Vagina (tissue), 2 donors: ENCODE data around the gene MPI.

Experiments
- POLR2A ChIP-seq, 2 donors: fragments of 450-650 bp; IDR thresholded peaks; one replicate each; pipeline ENCODE4 v1.6.1; 2017; ENCODE audit warnings: antibody characterized with exemption in 2 of 2, mild to moderate bottlenecking in 2 of 2, moderate library complexity in 2 of 2
- POLR2AphosphoS5 ChIP-seq, 2 donors: sonication (generic); formaldehyde crosslinking; IDR thresholded peaks; one replicate each; pipeline ENCODE4 v1.9.0; 2017; ENCODE audit warnings: antibody characterized with exemption in 2 of 2, mild to moderate bottlenecking in 2 of 2, low read depth in 1 of 2; ENCODE audit not compliant: insufficient read depth in 1 of 2
- TF ChIP-seq, protein P1 (sequence below), 3 experiments: fragments of 450-650 bp in 2 of 3; fragments of 200-600 bp in 1 of 3; sonication (generic) in 1 of 3; IDR thresholded peaks; one replicate each; pipeline ENCODE4 v1.5.1; 2017 to 2019; ENCODE audit warnings: antibody characterized with exemption in 3 of 3, mild to moderate bottlenecking in 2 of 3, moderate library complexity in 2 of 3

DNA sequence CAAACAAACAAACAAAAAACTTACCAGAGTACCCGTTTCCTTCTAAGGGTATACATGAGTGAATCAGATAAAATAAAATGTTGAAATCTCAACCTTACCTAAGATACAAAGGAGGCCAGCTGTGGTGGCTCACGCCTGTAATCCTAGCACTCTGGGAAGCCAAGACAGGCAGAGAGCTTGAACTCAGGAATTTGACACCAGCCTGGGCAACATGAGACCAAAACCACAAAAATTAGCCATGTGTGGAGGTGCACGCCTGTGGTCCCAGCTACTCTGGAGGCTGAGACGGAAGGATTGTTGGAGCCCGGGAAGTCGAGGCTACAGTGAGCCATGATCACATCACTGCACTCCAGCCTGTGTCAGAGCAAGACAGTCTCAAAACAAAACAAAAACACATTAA, 27.8 kb downstream of the MPI start:
- TF ChIP-seq, protein P1, sequence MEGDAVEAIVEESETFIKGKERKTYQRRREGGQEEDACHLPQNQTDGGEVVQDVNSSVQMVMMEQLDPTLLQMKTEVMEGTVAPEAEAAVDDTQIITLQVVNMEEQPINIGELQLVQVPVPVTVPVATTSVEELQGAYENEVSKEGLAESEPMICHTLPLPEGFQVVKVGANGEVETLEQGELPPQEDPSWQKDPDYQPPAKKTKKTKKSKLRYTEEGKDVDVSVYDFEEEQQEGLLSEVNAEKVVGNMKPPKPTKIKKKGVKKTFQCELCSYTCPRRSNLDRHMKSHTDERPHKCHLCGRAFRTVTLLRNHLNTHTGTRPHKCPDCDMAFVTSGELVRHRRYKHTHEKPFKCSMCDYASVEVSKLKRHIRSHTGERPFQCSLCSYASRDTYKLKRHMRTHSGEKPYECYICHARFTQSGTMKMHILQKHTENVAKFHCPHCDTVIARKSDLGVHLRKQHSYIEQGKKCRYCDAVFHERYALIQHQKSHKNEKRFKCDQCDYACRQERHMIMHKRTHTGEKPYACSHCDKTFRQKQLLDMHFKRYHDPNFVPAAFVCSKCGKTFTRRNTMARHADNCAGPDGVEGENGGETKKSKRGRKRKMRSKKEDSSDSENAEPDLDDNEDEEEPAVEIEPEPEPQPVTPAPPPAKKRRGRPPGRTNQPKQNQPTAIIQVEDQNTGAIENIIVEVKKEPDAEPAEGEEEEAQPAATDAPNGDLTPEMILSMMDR (IDR thresholded peaks at IDR 0.05) = no peak
- TF ChIP-seq POLR2AphosphoS5 (IDR thresholded peaks at IDR 0.05; ENCODE audit: insufficient read depth in 1 of 2, low read depth in 1 of 2) (no peak), POLR2A (IDR thresholded peaks at IDR 0.05) (no peak)
